ENCODE data around the gene DLK1.

The DLK1 gene

DNA sequence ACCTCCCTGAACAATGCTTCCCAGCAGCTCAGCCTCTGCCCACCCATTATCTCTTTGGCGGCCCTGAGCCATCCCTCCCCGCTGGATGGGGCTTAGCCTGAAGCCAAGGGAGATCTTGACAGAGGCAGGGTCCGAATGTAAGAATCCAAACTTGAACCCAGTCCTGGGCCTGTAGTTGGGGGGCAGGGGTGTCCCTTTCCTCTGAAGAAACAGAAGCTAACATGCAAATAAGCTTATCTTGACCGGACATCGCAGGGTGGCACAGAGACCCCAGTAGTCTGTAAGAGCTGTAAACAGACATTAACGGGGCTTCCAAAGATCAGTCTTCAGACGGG lies 6.0 kb downstream of the DLK1 start:
- no peak for TF ChIP-seq RAD21 (IDR thresholded peaks at IDR 0.05; ENCODE audit: low read depth)
- TF ChIP-seq CEBPB (IDR thresholded peaks at IDR 0.05), result no peak
- no peak for TF ChIP-seq TCF12 (IDR thresholded peaks at IDR 0.05; ENCODE audit: low read depth)
- no peak for TF ChIP-seq ZBTB7A (IDR thresholded peaks at IDR 0.05; ENCODE audit: low read depth)
- no peak for TF ChIP-seq CREB1 (IDR thresholded peaks at IDR 0.05; ENCODE audit: low read depth)
- TF ChIP-seq EGR1 (IDR thresholded peaks at IDR 0.05), result no peak
- TF ChIP-seq NFIC (IDR thresholded peaks at IDR 0.05), result no peak
- TF ChIP-seq FOXM1 (IDR thresholded peaks at IDR 0.05; ENCODE audit: borderline replicate concordance, low read depth), result no peak
- TF ChIP-seq EP300 (IDR thresholded peaks at IDR 0.05; ENCODE audit: borderline replicate concordance), result no peak

DNA sequence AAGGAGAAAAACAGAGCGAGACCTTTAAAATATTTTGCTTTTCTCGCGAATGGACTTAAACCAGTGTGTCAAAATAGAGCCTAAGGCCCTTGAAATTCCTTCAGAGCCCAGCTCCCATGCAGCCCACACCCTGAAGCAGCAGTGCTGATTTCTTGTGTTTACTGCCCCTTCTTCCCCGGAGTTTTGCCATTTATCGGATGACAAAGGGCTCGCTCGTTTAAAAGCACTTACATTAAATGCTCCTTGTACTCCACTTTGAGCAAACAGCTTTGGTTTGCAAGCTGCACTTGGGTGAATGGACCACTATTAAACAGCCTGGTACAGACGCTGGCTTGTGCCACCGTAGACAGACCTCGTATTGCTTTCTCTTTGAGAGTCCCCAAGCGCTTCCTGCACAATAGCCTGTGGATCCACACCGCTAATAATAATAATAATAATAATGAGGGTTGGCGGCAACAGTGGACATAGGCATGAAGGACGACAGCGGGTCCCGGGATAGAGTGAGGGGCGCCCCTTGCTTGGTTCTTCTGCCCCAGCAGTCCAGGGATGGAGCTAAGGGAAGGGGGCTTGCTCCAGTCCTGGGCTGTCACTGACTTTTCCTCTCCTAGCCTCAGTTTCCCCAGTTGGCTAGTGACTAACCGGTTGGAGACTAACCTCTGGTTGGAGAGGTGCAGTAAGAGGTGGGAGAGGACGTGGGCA lies 6.6 kb downstream of the DLK1 start:
- no peak for TF ChIP-seq CREB1 (IDR thresholded peaks at IDR 0.05; ENCODE audit: low read depth)
- TF ChIP-seq, protein P1, sequence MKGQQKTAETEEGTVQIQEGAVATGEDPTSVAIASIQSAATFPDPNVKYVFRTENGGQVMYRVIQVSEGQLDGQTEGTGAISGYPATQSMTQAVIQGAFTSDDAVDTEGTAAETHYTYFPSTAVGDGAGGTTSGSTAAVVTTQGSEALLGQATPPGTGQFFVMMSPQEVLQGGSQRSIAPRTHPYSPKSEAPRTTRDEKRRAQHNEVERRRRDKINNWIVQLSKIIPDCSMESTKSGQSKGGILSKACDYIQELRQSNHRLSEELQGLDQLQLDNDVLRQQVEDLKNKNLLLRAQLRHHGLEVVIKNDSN (IDR thresholded peaks at IDR 0.05), result no peak
- TF ChIP-seq TCF12 (IDR thresholded peaks at IDR 0.05; ENCODE audit: low read depth), result no peak
- TF ChIP-seq NFIC (IDR thresholded peaks at IDR 0.05), result no peak
- no peak for TF ChIP-seq EP300 (IDR thresholded peaks at IDR 0.05; ENCODE audit: borderline replicate concordance)
- TF ChIP-seq CEBPB (IDR thresholded peaks at IDR 0.05), result no peak
- no peak for TF ChIP-seq FOXM1 (IDR thresholded peaks at IDR 0.05; ENCODE audit: borderline replicate concordance, low read depth)
- TF ChIP-seq, protein P2, sequence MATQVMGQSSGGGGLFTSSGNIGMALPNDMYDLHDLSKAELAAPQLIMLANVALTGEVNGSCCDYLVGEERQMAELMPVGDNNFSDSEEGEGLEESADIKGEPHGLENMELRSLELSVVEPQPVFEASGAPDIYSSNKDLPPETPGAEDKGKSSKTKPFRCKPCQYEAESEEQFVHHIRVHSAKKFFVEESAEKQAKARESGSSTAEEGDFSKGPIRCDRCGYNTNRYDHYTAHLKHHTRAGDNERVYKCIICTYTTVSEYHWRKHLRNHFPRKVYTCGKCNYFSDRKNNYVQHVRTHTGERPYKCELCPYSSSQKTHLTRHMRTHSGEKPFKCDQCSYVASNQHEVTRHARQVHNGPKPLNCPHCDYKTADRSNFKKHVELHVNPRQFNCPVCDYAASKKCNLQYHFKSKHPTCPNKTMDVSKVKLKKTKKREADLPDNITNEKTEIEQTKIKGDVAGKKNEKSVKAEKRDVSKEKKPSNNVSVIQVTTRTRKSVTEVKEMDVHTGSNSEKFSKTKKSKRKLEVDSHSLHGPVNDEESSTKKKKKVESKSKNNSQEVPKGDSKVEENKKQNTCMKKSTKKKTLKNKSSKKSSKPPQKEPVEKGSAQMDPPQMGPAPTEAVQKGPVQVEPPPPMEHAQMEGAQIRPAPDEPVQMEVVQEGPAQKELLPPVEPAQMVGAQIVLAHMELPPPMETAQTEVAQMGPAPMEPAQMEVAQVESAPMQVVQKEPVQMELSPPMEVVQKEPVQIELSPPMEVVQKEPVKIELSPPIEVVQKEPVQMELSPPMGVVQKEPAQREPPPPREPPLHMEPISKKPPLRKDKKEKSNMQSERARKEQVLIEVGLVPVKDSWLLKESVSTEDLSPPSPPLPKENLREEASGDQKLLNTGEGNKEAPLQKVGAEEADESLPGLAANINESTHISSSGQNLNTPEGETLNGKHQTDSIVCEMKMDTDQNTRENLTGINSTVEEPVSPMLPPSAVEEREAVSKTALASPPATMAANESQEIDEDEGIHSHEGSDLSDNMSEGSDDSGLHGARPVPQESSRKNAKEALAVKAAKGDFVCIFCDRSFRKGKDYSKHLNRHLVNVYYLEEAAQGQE (IDR thresholded peaks at IDR 0.05; ENCODE audit: low read depth), result no peak
- no peak for TF ChIP-seq TAF1 (IDR thresholded peaks at IDR 0.05; ENCODE audit: low read depth)
- no peak for TF ChIP-seq YY1 (IDR thresholded peaks at IDR 0.05; ENCODE audit: low read depth)

DNA sequence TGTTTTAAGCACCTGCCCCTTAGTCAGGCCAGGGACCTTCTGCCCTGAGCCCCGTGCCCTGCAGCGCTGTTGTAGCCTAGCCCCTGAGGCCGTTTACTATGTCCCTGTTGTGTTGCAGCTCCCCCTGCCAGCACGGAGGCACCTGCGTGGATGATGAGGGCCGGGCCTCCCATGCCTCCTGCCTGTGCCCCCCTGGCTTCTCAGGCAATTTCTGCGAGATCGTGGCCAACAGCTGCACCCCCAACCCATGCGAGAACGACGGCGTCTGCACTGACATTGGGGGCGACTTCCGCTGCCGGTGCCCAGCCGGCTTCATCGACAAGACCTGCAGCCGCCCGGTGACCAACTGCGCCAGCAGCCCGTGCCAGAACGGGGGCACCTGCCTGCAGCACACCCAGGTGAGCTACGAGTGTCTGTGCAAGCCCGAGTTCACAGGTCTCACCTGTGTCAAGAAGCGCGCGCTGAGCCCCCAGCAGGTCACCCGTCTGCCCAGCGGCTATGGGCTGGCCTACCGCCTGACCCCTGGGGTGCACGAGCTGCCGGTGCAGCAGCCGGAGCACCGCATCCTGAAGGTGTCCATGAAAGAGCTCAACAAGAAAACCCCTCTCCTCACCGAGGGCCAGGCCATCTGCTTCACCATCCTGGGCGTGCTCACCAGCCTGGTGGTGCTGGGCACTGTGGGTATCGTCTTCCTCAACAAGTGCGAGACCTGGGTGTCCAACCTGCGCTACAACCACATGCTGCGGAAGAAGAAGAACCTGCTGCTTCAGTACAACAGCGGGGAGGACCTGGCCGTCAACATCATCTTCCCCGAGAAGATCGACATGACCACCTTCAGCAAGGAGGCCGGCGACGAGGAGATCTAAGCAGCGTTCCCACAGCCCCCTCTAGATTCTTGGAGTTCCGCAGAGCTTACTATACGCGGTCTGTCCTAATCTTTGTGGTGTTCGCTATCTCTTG lies 7.6 kb downstream of the DLK1 start:
- no peak for TF ChIP-seq TEAD4 (IDR thresholded peaks at IDR 0.05)
- TF ChIP-seq YY1 (IDR thresholded peaks at IDR 0.05; ENCODE audit: low read depth), result no peak
- TF ChIP-seq, protein P2 (IDR thresholded peaks at IDR 0.05; ENCODE audit: low read depth), result no peak
- TF ChIP-seq, protein P3, sequence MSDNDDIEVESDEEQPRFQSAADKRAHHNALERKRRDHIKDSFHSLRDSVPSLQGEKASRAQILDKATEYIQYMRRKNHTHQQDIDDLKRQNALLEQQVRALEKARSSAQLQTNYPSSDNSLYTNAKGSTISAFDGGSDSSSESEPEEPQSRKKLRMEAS (IDR thresholded peaks at IDR 0.05), result no peak
- TF ChIP-seq TCF12 (IDR thresholded peaks at IDR 0.05; ENCODE audit: low read depth), result no peak
- no peak for TF ChIP-seq FOXM1 (IDR thresholded peaks at IDR 0.05; ENCODE audit: borderline replicate concordance, low read depth)
- TF ChIP-seq, protein P1 (IDR thresholded peaks at IDR 0.05), result no peak
- no peak for TF ChIP-seq EGR1 (IDR thresholded peaks at IDR 0.05)
- no peak for TF ChIP-seq NFIC (IDR thresholded peaks at IDR 0.05)
- no peak for TF ChIP-seq TAF1 (IDR thresholded peaks at IDR 0.05; ENCODE audit: low read depth)
- no peak for TF ChIP-seq EP300 (IDR thresholded peaks at IDR 0.05; ENCODE audit: borderline replicate concordance)
- TF ChIP-seq CREB1 (IDR thresholded peaks at IDR 0.05; ENCODE audit: low read depth), result no peak
- no peak for TF ChIP-seq RAD21 (IDR thresholded peaks at IDR 0.05; ENCODE audit: low read depth)

DNA sequence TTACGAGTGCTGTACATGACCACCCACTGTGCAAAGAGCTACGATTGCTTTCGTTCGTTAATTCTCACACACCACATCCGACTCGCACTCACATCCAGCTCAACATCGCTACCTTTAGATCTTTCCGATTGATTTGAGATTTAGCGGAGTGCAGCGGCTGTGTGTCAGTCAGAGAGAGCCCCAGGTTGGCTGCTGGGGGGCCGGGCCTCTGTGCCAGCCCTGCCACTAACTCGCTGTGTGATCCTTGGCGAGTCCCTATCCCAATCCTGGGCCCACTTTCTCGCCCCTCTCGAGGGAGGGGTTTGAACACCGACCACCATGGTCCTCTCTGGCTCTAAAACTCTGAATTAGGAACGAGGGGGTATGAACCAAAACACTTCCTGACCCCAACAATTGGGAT lies 8.6 kb downstream of the DLK1 start:
- TF ChIP-seq RAD21 (IDR thresholded peaks at IDR 0.05; ENCODE audit: low read depth) (no peak), EGR1 (IDR thresholded peaks at IDR 0.05) (no peak), NFIC (IDR thresholded peaks at IDR 0.05) (no peak), CEBPB (IDR thresholded peaks at IDR 0.05) (no peak), YY1 (IDR thresholded peaks at IDR 0.05; ENCODE audit: low read depth) (no peak)

DNA sequence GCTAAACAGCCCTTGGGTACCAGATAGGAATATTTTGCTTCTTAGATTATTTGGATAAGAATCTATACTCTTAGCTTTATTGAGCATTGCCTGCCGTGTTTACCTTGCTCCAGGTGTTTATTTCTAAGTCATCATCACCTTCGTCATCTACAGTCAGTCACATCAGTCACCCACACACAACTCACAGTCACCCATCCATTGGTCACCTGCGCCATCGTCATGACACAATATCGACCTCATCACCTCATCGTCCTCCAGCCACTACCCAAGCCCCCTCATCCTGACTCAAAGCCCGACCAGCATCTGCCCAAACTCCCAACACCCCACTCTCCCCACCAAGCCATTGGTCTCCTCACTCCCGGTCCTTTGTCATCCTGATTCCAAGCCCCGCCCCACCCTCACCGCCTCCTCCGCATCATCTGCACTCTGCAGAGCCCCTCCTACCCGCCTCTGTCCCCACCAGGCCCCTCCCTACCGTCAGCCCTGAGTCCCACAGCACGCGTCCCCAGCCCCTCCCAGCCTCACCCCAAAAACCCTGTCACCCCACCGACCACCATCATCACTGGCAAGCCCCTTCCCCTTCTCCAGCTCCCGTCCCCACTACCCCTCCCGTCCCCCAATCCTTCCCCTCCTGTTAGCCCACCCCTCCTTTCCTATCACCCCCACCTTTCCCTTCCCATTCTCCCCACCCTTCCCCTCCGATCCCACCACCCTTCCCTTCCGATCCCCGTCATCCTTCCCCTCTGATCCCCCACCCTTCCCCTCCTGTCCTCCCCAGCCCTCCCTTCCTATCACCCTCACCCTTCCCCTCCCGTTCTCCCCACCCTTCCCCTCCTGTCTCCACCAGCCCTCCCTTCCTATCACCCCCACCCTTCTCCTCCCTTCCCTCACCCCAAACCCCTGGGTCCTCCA lies 9.8 kb downstream of the DLK1 start:
- TF ChIP-seq TCF12 (IDR thresholded peaks at IDR 0.05; ENCODE audit: low read depth) (no peak), TAF1 (IDR thresholded peaks at IDR 0.05; ENCODE audit: low read depth) (no peak), EP300 (IDR thresholded peaks at IDR 0.05; ENCODE audit: borderline replicate concordance) (no peak), FOXM1 (IDR thresholded peaks at IDR 0.05; ENCODE audit: borderline replicate concordance, low read depth) (no peak), RAD21 (IDR thresholded peaks at IDR 0.05; ENCODE audit: low read depth) (no peak), TEAD4 (IDR thresholded peaks at IDR 0.05) (no peak), CREB1 (IDR thresholded peaks at IDR 0.05; ENCODE audit: low read depth) (no peak), EGR1 (IDR thresholded peaks at IDR 0.05) (no peak), YY1 (IDR thresholded peaks at IDR 0.05; ENCODE audit: low read depth) (no peak), ZBTB7A (IDR thresholded peaks at IDR 0.05; ENCODE audit: low read depth) (no peak), CEBPB (IDR thresholded peaks at IDR 0.05) (no peak)
- TF ChIP-seq, protein P3 (IDR thresholded peaks at IDR 0.05), result no peak
- TF ChIP-seq, protein P2 (IDR thresholded peaks at IDR 0.05; ENCODE audit: low read depth), result no peak
- TF ChIP-seq, protein P1 (IDR thresholded peaks at IDR 0.05), result no peak
